Caco-2 (cell line): ENCODE measurements around the gene TENM3. TPM values are rescaled to one million over a fixed set of nuclear protein-coding genes. Genes with fewer than 3 reads are reported as not detected.

Source experiments
- BruUV-seq: library from RNA; stranded (reverse); fragments of 400-500 nt; replicated peaks from 2 replicates; lab custom pipeline; 2021; lab: Mats Ljungman, UMichigan
- CTCF ChIA-PET: fragments of 300-600 bp; sonication (Branson Sonifier 250); formaldehyde crosslinking; loops from one replicate; lab custom pipeline; 2022; ENCODE audit warnings: antibody characterized with exemption; lab: Charles Lee
- POLR2A ChIA-PET: fragments of 300-600 bp; sonication (Branson Sonifier 250); formaldehyde crosslinking; loops from one replicate; lab custom pipeline; 2022; ENCODE audit warnings: antibody characterized with exemption; lab: Charles Lee
- DNase-seq, 2 experiments: peaks; one replicate each; pipeline versions ENCODE4 v3.0.0 to v3.0.0-alpha.2; 2020 to 2022
- H3K27me3 ChIP-seq: replicated peaks from 2 replicates; pipeline ENCODE4 v1.6.0; 2011; ENCODE audit warnings: low read length; ENCODE audit not compliant: control insufficient read depth, insufficient read depth
- H3K36me3 ChIP-seq: 2 replicates; pipeline ENCODE4 v1.5.1; 2011; ENCODE audit warnings: low read length; ENCODE audit not compliant: control insufficient read depth, insufficient read depth
- H3K4me1 ChIP-seq: fragments of 250-450 bp; sonication (Bioruptor Pico); 2 replicates; pipeline ENCODE4 v1.5.1; 2020; ENCODE audit warnings: mild to moderate bottlenecking
- H3K4me3 ChIP-seq: 2 replicates; pipeline ENCODE4 v1.5.1; 2011; ENCODE audit warnings: low read depth, mild to moderate bottlenecking, control low read depth, low read length
- H3K9me3 ChIP-seq: fragments of 250-450 bp; sonication (Bioruptor Pico); 2 replicates; pipeline ENCODE4 v1.5.1; 2020; ENCODE audit warnings: mild to moderate bottlenecking, moderate library complexity
- H3K27ac Mint-ChIP-seq: one replicate; pipeline ENCODE4 v1.8.0; 2022; ENCODE audit warnings: mixed read lengths; ENCODE audit not compliant: unreplicated experiment
- H3K27me3 Mint-ChIP-seq: one replicate; pipeline ENCODE4 v1.8.0; 2022; ENCODE audit warnings: mixed read lengths; ENCODE audit not compliant: insufficient read depth, unreplicated experiment
- H3K36me3 Mint-ChIP-seq: one replicate; pipeline ENCODE4 v1.8.0; 2022; ENCODE audit warnings: mild to moderate bottlenecking, mixed read lengths; ENCODE audit not compliant: insufficient read depth, unreplicated experiment
- H3K4me1 Mint-ChIP-seq: one replicate; pipeline ENCODE4 v1.8.0; 2022; ENCODE audit warnings: low read depth, mixed read lengths; ENCODE audit not compliant: unreplicated experiment
- H3K4me3 Mint-ChIP-seq: one replicate; pipeline ENCODE4 v1.8.0; 2022; ENCODE audit warnings: mild to moderate bottlenecking, moderate library complexity, mixed read lengths; ENCODE audit not compliant: unreplicated experiment
- H3K9me3 Mint-ChIP-seq: one replicate; pipeline ENCODE4 v1.8.0; 2022; ENCODE audit warnings: mixed read lengths; ENCODE audit not compliant: unreplicated experiment
- intact Hi-C: fragments of 100-400 bp; cut with micrococcal nuclease; formaldehyde crosslinking; loops from one replicate; pipeline ENCODE4 v1.10.0; 2022; ENCODE audit not compliant: unreplicated experiment
- total RNA-seq: library from RNA; stranded (reverse); gene quantifications from 2 replicates; pipeline ENCODE4 v1.2.3, GENCODE V29; 2022
- TF ChIP-seq, protein P1 (sequence below), 2 experiments: fragments of 200-600 bp in 1 of 2; IDR thresholded peaks; 1 replicate in 1 of 2; 2 replicates in 1 of 2; pipeline versions ENCODE4 v1.5.1 to v1.8.0; 2011 to 2022; ENCODE audit warnings: antibody characterized with exemption in 1 of 2, control low read depth in 1 of 2, inconsistent platforms in 1 of 2, low read depth in 1 of 2, low read length in 1 of 2, mild to moderate bottlenecking in 1 of 2, moderate library complexity in 1 of 2; ENCODE audit not compliant: insufficient read depth in 1 of 2, severe bottlenecking in 1 of 2, unreplicated experiment in 1 of 2

Gene TENM3
- total RNA-seq, 1 experiment from 2014 or later: 94.7 TPM

DNA sequence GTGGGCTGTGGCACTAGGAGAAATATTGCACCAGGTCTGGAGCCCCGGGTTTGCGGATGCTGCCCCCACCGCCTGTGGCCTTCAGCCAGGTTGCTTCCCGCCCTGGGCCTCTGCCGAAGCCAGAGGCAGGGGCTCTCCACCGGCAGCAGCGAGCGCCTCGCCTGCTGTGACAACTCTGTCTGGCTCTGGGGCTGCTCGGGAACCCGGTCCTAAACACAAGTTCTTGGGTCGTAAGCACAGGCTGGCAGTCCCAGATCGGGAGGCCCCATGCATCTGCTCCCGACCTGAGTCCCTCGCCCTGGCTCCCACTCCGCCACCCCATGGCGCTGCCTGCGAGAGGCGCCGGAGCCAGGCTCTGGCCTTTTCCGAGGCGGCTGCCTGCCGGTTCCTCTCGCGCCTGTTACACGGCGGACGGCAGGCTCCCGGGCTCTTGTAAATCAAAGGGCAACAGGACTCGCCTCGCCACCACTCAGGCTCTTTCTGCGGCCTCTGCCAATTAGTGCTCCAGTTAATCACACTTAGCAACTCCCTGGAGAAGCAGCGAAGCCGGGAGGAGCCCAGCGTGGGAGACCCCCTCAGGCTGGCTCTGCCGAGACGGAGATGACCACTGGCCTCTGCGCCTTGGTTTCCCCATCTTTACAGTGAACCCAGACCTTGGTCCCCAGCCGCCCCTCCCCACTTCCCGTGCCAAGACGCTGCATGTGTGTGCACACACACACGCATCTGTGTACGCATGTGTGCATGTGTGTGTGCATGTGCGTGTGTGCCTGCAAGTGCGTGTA, 564.8 kb downstream of the TENM3 start:
- ChIA-PET POLR2A (no interaction called here), CTCF (no interaction called here)
- Histone ChIP-seq H3K4me3 (no peak overlapping the region), H3K4me1 (no peaks in the 10 kb centered on the region), H3K36me3 (no peaks in the 10 kb centered on the region), H3K27me3 (no peaks in the 10 kb centered on the region), H3K9me3 (peaks cover 15% of the 10 kb centered on the region)
- DNase-seq: no peak
- TF ChIP-seq, protein P1, sequence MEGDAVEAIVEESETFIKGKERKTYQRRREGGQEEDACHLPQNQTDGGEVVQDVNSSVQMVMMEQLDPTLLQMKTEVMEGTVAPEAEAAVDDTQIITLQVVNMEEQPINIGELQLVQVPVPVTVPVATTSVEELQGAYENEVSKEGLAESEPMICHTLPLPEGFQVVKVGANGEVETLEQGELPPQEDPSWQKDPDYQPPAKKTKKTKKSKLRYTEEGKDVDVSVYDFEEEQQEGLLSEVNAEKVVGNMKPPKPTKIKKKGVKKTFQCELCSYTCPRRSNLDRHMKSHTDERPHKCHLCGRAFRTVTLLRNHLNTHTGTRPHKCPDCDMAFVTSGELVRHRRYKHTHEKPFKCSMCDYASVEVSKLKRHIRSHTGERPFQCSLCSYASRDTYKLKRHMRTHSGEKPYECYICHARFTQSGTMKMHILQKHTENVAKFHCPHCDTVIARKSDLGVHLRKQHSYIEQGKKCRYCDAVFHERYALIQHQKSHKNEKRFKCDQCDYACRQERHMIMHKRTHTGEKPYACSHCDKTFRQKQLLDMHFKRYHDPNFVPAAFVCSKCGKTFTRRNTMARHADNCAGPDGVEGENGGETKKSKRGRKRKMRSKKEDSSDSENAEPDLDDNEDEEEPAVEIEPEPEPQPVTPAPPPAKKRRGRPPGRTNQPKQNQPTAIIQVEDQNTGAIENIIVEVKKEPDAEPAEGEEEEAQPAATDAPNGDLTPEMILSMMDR (IDR thresholded peaks at IDR 0.05; ENCODE audit: insufficient read depth in 1 of 2, low read depth in 1 of 2, low read length in 1 of 2, severe bottlenecking in 1 of 2, unreplicated experiment in 1 of 2): no peak
- H3K27me3 Mint-ChIP-seq: no peaks in the 10 kb centered on the region
- BruUV-seq: no TSS peak
- no peak overlapping the region for H3K4me3 Mint-ChIP-seq
- H3K27ac Mint-ChIP-seq: no peak overlapping the region
- peaks cover 15% of the 10 kb centered on the region for H3K9me3 Mint-ChIP-seq
- peaks cover 17% of the 10 kb centered on the region for H3K36me3 Mint-ChIP-seq
- intact Hi-C loops: loop anchor here (5.0 to 10.0 kb wide), 3 partner anchors 117 to 1241 kb away; no protein-coding TSS in a partner anchor
- H3K4me1 Mint-ChIP-seq: no peaks in the 10 kb centered on the region

DNA sequence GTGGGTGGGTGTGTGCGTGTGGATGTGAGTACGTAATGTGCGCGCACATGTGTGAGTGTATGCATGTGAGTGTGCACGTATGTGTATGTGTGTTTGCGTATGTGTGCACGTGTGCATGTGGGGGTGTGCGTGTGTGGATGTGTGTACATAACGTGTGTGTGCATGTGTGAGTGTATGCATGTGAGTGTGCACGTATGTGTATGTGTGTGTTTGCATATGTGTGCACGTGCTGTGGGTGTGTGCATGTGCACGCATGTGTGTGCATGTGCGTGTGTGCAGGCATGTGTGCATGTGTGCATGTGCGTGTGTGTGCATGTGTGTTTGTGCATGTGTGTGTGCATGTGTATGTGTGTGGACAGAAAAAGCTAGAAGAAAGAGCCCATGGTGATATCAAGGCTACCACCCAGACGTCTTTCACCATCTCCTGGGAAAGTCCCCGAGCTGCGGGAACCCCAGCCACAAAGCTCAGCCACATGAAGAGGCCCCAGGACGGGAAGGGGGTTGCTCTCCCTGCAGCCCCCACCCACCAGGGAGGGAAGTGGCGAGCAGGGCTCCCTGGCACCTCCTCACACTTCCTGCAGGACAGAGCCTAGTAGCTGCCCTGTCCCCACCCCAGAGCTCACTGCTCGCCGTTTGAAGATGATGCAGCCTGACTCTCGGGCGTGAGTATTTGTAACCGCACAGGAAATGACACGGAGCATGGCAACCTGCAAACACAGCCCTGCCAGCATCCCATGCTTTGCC, 565.6 kb downstream of the TENM3 start:
- Mint-ChIP-seq H3K27ac (no peak overlapping the region), H3K4me1 (no peaks in the 10 kb centered on the region), H3K4me3 (no peak overlapping the region), H3K9me3 (peaks cover 22% of the 10 kb centered on the region), H3K36me3 (peaks cover 17% of the 10 kb centered on the region), H3K27me3 (no peaks in the 10 kb centered on the region)
- TF ChIP-seq, protein P1 (IDR thresholded peaks at IDR 0.05; ENCODE audit: insufficient read depth in 1 of 2, low read depth in 1 of 2, low read length in 1 of 2, severe bottlenecking in 1 of 2, unreplicated experiment in 1 of 2): no peak
- DNase-seq: no peak
- intact Hi-C loops: loop anchor here (5.0 to 10.0 kb wide), 3 partner anchors 116 to 1242 kb away; no protein-coding TSS in a partner anchor
- Histone ChIP-seq H3K9me3 (peaks cover 15% of the 10 kb centered on the region), H3K4me1 (no peaks in the 10 kb centered on the region), H3K4me3 (no peak overlapping the region), H3K27me3 (no peaks in the 10 kb centered on the region), H3K36me3 (no peaks in the 10 kb centered on the region)
- CTCF ChIA-PET: no interaction called here
- POLR2A ChIA-PET: no interaction called here
- BruUV-seq: no TSS peak

DNA sequence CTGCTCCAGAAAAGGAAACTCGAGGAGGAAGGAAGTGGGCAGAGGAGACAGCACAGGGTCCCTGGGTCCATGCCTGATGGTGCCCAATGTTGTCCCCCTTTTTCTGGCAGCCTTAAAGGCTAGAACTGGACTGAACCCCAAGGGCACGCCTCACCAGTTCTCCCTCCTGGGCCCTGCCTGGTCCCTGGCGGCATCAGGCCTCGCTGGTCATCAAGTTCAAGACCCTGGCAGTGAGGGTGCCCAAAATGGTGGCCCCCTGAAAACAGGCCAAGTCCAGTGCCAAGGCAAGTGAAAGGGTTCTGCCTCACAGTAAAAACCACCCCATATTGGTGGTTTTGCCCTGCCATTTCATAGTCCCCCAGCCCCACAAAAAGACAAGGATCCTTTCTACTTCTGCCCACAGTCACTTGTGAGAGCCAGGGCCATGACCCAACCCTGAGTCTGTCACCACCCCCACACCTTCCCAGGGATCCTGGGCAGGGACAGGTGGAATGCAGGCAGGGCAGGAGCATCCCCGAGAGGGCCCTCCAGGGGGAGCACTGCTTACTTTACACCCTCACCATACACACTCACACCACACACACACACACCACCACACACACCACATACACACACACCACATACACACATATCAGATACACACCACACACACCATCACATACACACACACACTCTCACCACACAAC, 566.4 kb downstream of the TENM3 start:
- Histone ChIP-seq H3K4me3 (no peak overlapping the region), H3K36me3 (no peaks in the 10 kb centered on the region), H3K9me3 (peaks cover 15% of the 10 kb centered on the region), H3K27me3 (no peaks in the 10 kb centered on the region), H3K4me1 (no peaks in the 10 kb centered on the region)
- TF ChIP-seq, protein P1 (IDR thresholded peaks at IDR 0.05; ENCODE audit: insufficient read depth in 1 of 2, low read depth in 1 of 2, low read length in 1 of 2, severe bottlenecking in 1 of 2, unreplicated experiment in 1 of 2): no peak
- CTCF ChIA-PET: no interaction called here
- no TSS peak for BruUV-seq
- no peak overlapping the region for H3K27ac Mint-ChIP-seq
- H3K4me1 Mint-ChIP-seq: no peaks in the 10 kb centered on the region
- H3K9me3 Mint-ChIP-seq: peaks cover 22% of the 10 kb centered on the region
- POLR2A ChIA-PET: no interaction called here
- no peaks in the 10 kb centered on the region for H3K27me3 Mint-ChIP-seq
- peaks cover 17% of the 10 kb centered on the region for H3K36me3 Mint-ChIP-seq
- no peak for DNase-seq
- H3K4me3 Mint-ChIP-seq: no peak overlapping the region
- intact Hi-C loops: loop anchor here (5.0 to 10.0 kb wide), 3 partner anchors 115 to 1242 kb away; no protein-coding TSS in a partner anchor
